Measurements from ENCODE around the gene CCDC82.
"Not testable (repeated sequence)": the region's sequence is repeated elsewhere in the genome, so short reads cannot be mapped to it uniquely, and the experiment has no call there.

The CCDC82 gene

GRCh38 chr11:96389720-96390487, at the start of gene CCDC82, which contains the start of gene JRKL:
Gene CCDC82 (minus strand): TSS chr11:96389912. CDS start chr11:96384747, 5,165 bp downstream.
Gene JRKL (plus strand): TSS chr11:96390013. CDS start chr11:96390650, 637 bp downstream.
- peak; percentile 72 for DNase-seq

DNA sequence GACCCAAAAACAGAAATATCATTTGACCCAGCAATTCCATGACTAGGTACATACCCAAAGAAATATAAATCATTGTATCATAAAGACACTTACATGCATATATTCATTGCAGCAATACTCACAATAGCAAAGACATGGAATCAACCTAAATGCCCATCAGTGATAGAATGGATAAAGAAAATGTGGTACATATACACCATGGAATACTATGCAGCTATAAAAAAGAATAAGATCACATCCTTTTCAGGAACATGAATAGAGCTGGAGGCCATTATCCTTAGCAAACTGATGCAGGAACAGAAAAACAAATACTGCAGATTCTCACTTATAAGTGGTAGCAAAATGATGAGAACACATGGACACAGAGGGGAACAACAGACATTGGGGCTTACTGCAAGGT, 42.9 kb upstream of the CCDC82 start:
- DNase-seq, result not testable (repeated sequence)

DNA sequence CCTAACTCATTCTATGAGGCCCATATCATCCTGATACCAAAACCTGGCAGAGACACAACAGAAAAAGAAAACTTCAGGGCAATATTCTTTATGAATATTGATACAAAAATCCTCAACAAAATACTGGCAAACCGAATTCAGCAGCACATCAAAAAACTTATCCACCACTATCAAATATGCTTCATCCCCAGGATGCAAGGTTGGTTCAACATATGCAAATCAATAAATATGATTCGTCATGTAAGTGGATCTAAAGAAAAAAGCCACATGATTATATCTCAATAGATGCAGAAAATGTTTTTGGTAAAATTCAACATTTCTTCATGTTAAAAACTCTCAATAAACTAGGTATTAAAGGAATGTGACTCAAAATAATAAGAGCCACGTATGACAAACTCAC, 41.0 kb upstream of the CCDC82 start:
- no peak for DNase-seq

- no peak for DNase-seq
These were observed 35.0 kb upstream of the CCDC82 start for GRCh38 chr11:96424693-96425092.

DNA sequence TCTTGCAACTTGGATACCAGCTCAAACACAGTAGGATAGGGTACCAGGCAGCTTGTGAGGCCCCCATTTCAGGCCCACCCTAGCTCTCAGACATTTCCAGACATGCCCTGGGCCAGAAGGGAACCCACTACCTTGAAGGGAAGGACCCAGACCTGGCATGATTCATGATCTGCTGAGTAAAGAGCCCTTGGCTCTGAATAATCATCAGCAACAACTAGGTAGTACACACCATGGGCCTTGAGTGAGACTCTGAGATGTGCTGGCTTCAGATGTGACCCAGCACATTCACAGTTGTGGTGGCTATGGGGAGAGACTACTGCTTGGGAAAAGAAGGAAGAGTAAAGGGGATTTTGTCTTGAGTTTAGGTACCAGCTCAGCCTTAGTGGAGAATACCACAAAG, 23.7 kb upstream of the CCDC82 start:
- no peak for DNase-seq

DNA sequence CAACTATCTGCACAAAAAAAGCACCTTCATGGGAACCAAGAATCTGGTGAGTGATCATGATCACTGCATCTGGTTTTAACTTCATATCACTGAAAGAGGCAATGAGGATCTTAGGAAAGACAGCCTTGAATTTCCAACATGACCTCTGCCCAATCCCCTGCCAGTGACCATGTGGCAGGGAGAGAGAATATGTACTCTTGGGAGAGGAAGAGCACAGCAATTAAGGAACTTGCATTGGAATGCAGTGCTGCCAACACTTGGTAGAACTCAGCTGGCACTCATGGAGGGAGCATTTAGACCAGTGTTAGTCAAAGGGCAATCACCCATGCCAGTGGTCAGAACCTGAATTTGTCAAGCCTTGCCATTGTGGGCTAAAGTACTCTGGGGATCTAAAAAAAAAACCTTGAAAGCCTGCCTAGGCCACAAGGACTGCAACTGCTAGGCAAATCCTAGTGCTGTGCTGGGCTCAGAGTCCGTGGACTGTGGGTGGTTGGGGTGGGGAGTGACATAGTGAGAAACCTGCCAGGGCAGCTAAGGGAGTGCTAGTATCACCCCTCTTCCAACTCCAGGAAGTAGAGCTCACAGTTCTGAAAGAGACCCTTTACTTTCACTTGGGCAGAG, 23.2 kb upstream of the CCDC82 start:
- DNase-seq, result no peak

- not testable (repeated sequence) for DNase-seq
These were observed 21.7 kb upstream of the CCDC82 start for GRCh38 chr11:96411412-96411811.

- no peak for DNase-seq
These were observed 11.0 kb upstream of the CCDC82 start for GRCh38 chr11:96400697-96401096.

GRCh38 chr11:96397863-96398262, 8.2 kb upstream of the CCDC82 start:
- no peak for DNase-seq

GRCh38 chr11:96396637-96397036, 6.9 kb upstream of the CCDC82 start:
- no peak for DNase-seq

DNA sequence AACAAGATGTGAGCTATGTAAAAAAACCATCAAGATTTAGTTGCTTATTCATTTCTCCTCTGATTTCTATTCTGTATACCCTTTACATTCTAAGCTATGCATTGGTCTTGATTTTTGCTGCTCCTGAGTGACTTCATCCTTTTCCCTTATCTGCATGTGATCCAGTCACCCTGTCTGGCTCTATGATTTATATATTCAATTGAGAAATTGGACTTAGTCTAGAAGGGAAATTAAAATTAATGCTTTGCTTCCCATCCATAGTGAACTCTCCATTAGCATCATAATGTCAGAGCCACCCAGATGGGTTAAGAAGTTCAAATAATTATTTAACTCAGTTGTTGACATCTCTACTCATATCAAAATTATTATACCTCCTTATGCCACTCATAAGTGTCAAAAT, 5.1 kb upstream of the CCDC82 start:
- DNase-seq, result no peak

GRCh38 chr11:96393753-96394348, 4.1 kb upstream of the CCDC82 start:
- DNase-seq, result no peak

- no peak for DNase-seq
These were observed 2.1 kb upstream of the CCDC82 start for GRCh38 chr11:96391698-96392307.

DNA sequence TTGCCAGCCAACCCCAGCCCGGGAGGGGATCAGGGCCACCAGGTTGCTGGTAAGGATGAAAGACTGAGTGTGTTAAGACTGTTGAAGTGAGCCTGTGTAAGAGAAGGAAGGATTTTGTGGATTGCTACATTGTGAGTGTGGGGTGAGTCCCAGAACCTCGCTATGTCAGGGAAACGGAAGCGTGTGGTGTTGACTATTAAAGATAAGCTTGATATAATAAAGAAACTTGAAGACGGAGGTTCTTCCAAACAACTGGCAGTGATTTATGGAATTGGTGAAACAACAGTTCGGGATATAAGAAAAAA, 728 bp upstream of the CCDC82 start:
- DNase-seq, result no peak

DNA sequence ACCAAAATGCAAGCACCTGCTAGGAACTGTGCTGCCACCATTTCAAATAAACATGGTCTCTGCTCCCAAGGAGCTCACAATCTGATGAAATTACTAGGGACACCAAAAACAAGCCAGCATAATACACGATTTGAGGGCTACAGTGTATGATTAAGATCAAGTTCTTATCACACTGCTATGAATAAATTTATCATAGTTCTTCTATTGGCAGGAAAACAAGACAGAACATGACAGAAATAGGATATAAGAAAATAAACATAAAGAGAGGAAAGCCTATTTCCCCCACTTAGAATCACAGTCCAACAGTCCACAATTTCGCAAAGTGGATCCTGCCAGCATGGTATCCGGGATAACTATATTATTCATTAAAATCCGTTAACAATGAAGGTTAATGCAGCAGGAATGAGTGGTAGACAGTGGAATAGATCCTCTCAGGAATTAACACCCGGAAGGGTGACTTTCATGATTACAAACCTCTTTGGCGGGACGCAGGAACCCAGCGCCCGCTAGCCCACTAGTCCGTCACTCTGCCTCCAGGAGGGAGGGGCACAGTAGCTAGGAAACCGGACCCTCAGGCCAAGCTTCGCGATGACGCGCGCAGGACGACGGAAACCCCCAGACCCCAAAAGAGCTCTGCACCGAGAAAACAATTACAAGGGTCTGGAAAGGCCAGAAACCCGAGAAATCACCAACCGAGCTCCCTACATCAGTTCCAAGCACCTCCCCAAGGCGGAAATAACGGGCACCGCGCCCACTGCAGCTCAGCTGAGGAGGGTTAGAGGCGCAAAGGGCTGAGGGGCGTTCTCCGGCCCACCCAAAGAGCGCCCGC, 607 bp downstream of the CCDC82 start:
- DNase-seq, result no peak

- DNase-seq, result no peak
These were observed 4.5 kb downstream of the CCDC82 start for GRCh38 chr11:96385187-96385586.

- peak; percentile 38 for DNase-seq
These were observed 5.6 kb downstream of the CCDC82 start for GRCh38 chr11:96384156-96384555.

GRCh38 chr11:96376796-96377195, 12.9 kb downstream of the CCDC82 start:
- no peak for DNase-seq

DNA sequence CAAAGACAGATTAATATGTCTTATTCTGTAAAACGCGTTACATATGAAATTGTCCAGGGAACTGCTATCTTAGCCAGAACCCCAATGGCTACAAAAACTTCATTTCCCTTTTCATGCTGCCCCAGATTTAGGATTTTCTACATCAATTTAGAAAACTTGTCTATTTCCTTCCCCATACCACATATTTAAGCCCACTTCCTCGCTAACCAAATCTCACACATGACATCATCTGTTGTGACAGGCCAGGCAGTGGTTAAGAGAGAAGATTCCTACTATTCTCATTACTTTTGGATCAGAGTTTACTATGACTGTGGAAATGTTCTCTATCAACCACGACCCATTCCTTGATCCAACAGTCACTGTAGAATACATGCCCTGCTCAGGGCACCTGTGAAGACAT, 15.9 kb downstream of the CCDC82 start:
- DNase-seq, result no peak

DNA sequence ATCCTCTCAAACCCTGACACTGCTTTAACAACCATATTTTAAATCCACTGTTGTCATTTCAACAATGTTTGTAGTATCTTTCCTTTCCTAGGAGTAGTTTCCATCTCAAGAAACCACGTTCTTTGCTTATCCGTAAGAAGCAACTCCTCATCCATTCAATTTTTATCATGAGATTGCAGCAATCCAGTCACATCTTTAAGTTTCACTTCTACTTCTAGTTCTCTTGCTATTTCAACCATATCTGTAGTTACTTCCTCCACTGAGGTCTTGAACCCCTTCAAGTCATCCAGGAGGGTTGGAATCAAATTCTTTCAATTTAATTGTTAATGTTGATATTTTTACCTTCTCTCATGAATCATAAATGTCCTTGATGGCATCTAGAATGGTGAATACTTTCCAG, 22.4 kb downstream of the CCDC82 start:
- no peak for DNase-seq

DNA sequence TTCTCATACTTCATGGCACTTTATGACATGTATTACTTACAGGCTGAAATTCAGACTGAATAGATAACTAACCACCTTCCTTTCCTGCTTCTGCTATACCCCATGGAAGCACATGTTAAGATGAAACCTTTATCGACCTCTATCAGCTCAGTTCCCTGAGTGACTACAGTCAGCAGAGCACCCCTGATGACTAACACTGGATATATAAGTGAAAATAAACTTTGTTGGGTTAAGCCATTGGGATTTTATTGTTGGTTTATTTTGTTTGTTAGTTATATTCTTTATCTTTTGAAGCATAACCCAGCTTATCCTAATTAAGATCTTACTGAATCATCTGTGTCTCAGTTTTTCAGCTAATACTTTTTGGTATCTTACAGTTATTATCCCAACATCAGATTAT, 23.7 kb downstream of the CCDC82 start:
- DNase-seq, result no peak

- no peak for DNase-seq
These were observed 24.2 kb downstream of the CCDC82 start for GRCh38 chr11:96365493-96365892.

DNA sequence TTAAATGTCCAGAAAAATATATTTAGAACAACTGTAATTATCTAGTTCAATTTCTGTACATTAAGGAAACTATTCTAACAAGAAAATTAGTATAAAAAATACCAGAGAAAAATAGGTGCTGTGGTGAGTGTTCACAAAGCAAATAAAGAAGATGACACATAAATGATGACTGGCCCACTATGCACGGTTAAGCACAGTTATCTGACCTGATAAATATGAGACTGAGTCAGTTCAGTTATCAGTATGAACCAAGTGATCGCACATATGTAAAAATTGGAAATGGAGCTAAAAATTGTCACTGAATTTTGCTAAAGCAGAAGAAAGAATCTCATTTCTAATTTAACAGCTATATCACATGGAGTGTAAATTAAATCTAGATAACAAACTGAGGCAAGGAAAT, 27.9 kb downstream of the CCDC82 start:
- DNase-seq, result no peak
